HFFc6 (cell line): ENCODE measurements around the gene CCDC6. TPM values are rescaled to one million over a fixed set of nuclear protein-coding genes. Genes with fewer than 3 reads are reported as not detected.
"Not testable (repeated sequence)": the region's sequence is repeated elsewhere in the genome, so short reads cannot be mapped to it uniquely, and the experiment has no call there.

Experiments used
- DNase-seq: peaks from one replicate; pipeline ENCODE4 v3.0.0-alpha.2; 2018
- H3K27ac Mint-ChIP-seq: 2 replicates; pipeline ENCODE4 v1.8.0; 2020; ENCODE audit warnings: mild to moderate bottlenecking, mixed read lengths
- H3K27me3 Mint-ChIP-seq: 2 replicates; pipeline ENCODE4 v1.8.0; 2021; ENCODE audit warnings: mild to moderate bottlenecking, moderate library complexity, mixed read lengths; ENCODE audit not compliant: insufficient read depth
- H3K36me3 Mint-ChIP-seq: 2 replicates; pipeline ENCODE4 v1.8.0; 2021; ENCODE audit warnings: low read depth, mixed read lengths
- H3K4me1 Mint-ChIP-seq: 2 replicates; pipeline ENCODE4 v1.8.0; 2020; ENCODE audit warnings: low read depth, mixed read lengths
- H3K4me3 Mint-ChIP-seq: 2 replicates; pipeline ENCODE4 v1.8.0; 2020; ENCODE audit warnings: mild to moderate bottlenecking, moderate library complexity, mixed read lengths
- H3K9me3 Mint-ChIP-seq: 2 replicates; pipeline ENCODE4 v1.8.0; 2020; ENCODE audit warnings: mild to moderate bottlenecking, mixed read lengths
- total RNA-seq, 6 experiments: library from RNA; stranded (reverse); fragmentation: NEBNext Ultra II Directional; extraction: Animal tissue kit (Norgen Biotek cat#: 25700); gene quantifications; 2 replicates in 1 of 6; 3 replicates in 5 of 6; pipeline ENCODE4 v1.2.3, GENCODE V29; 2021
- TF ChIP-seq, protein P1 (sequence below): fragments of 200-600 bp; sonication (generic); IDR thresholded peaks from 2 replicates; pipeline ENCODE4 v1.5.0; 2021; ENCODE audit warnings: antibody characterized with exemption, mild to moderate bottlenecking

Gene CCDC6
- total RNA-seq, 6 experiments from 2014 or later = 33.0 to 43.0 (median 36.7) TPM

- Mint-ChIP-seq H3K4me1 (no peaks in the 10 kb centered on the region), H3K27ac (no peak overlapping the region), H3K4me3 (no peak overlapping the region), H3K9me3 (no peaks in the 10 kb centered on the region), H3K27me3 (no peaks in the 10 kb centered on the region), H3K36me3 (no peaks in the 10 kb centered on the region)
- no peak for DNase-seq
- TF ChIP-seq, protein P1, sequence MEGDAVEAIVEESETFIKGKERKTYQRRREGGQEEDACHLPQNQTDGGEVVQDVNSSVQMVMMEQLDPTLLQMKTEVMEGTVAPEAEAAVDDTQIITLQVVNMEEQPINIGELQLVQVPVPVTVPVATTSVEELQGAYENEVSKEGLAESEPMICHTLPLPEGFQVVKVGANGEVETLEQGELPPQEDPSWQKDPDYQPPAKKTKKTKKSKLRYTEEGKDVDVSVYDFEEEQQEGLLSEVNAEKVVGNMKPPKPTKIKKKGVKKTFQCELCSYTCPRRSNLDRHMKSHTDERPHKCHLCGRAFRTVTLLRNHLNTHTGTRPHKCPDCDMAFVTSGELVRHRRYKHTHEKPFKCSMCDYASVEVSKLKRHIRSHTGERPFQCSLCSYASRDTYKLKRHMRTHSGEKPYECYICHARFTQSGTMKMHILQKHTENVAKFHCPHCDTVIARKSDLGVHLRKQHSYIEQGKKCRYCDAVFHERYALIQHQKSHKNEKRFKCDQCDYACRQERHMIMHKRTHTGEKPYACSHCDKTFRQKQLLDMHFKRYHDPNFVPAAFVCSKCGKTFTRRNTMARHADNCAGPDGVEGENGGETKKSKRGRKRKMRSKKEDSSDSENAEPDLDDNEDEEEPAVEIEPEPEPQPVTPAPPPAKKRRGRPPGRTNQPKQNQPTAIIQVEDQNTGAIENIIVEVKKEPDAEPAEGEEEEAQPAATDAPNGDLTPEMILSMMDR = no peak
These were observed 39.2 kb upstream of the CCDC6 start for GRCh38 chr10:59945590-59945989.

GRCh38 chr10:59944339-59944935 is 38.1 kb upstream of the CCDC6 start:
- Mint-ChIP-seq H3K27me3 (no peaks in the 10 kb centered on the region), H3K4me3 (no peak overlapping the region)

GRCh38 chr10:59942556-59942955 is 36.2 kb upstream of the CCDC6 start:
- H3K4me3 Mint-ChIP-seq = no peak overlapping the region
- TF ChIP-seq, protein P1 = no peak
- no peaks in the 10 kb centered on the region for H3K36me3 Mint-ChIP-seq
- H3K4me1 Mint-ChIP-seq = no peaks in the 10 kb centered on the region
- H3K9me3 Mint-ChIP-seq = no peaks in the 10 kb centered on the region
- H3K27ac Mint-ChIP-seq = no peak overlapping the region
- 0 out of 2 replicates have a peak, but pooled peaks cover 3% of the 10 kb centered on the region for H3K27me3 Mint-ChIP-seq
- no peak for DNase-seq

More at GRCh38 chr10:59944339-59944935, 38.1 kb upstream of the CCDC6 start:
- H3K27ac Mint-ChIP-seq = no peak overlapping the region
- no peaks in the 10 kb centered on the region for H3K4me1 Mint-ChIP-seq
- TF ChIP-seq, protein P1 = no peak
- DNase-seq = no peak
- no peaks in the 10 kb centered on the region for H3K36me3 Mint-ChIP-seq
- H3K9me3 Mint-ChIP-seq = no peaks in the 10 kb centered on the region

- Mint-ChIP-seq H3K36me3 (no peaks in the 10 kb centered on the region), H3K4me1 (no peaks in the 10 kb centered on the region), H3K4me3 (no peak overlapping the region), H3K27ac (no peak overlapping the region), H3K9me3 (no peaks in the 10 kb centered on the region), H3K27me3 (0 out of 2 replicates have a peak, but pooled peaks cover 3% of the 10 kb centered on the region)
- TF ChIP-seq, protein P1 = no peak
- no peak for DNase-seq
These were observed 31.4 kb upstream of the CCDC6 start for GRCh38 chr10:59937720-59938119.

- Mint-ChIP-seq H3K9me3 (no peaks in the 10 kb centered on the region), H3K4me1 (no peaks in the 10 kb centered on the region), H3K36me3 (no peaks in the 10 kb centered on the region), H3K27ac (no peak overlapping the region), H3K27me3 (0 out of 2 replicates have a peak, but pooled peaks cover 3% of the 10 kb centered on the region), H3K4me3 (no peak overlapping the region)
- TF ChIP-seq, protein P1 = no peak
- no peak for DNase-seq
These were observed 28.3 kb upstream of the CCDC6 start for GRCh38 chr10:59934701-59935100.

- not testable (repeated sequence) for H3K4me3 Mint-ChIP-seq, H3K4me1 Mint-ChIP-seq, DNase-seq, H3K36me3 Mint-ChIP-seq, H3K27me3 Mint-ChIP-seq, H3K27ac Mint-ChIP-seq, H3K9me3 Mint-ChIP-seq
These were observed 24.6 kb upstream of the CCDC6 start for GRCh38 chr10:59930788-59931521.
